Middle frontal gyrus (tissue), 1 donor: ENCODE measurements around the gene ABCB9.

Experiments
- DNase-seq: peaks from one replicate; pipeline ENCODE4 v3.0.0-alpha.2; 2015; ENCODE audit warnings: low spot score; ENCODE audit errors: extremely low spot score

Gene ABCB9

DNA sequence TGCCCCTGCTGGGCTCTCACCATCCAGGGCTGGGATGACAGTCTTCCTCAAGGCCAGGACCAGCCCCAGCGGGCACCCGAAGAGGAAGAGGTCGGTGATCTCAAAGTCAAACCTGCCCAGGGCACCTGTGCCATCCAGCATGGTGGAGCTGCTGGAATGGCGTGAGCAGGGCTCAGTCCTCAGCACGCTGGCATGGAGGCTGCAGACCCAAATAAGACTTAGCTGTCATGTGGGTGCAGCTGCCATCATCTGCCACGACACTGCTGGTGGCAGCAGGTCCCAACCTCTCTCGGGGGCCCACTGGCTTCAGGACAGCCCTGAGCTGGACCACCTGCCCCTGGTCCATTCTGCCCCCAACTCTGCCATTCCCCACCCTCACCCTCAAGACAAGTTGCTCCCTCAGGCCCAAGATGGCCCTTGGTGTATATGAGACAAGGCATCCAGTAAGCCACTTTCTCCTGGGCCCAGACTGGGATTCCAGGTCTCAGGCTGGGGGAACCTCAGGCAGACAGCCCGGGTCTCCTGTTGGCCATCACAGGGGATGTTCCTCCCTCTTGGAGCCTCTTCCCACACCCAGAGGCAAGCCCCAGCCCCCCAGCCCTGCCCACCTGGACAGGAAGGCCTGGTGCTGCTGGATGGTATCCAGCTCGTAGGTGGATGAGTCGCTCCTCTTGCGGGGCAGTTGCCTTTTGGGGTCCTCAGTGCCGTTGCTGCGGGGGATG is 28.7 kb upstream of the ABCB9 start:
- no peak for DNase-seq

DNA sequence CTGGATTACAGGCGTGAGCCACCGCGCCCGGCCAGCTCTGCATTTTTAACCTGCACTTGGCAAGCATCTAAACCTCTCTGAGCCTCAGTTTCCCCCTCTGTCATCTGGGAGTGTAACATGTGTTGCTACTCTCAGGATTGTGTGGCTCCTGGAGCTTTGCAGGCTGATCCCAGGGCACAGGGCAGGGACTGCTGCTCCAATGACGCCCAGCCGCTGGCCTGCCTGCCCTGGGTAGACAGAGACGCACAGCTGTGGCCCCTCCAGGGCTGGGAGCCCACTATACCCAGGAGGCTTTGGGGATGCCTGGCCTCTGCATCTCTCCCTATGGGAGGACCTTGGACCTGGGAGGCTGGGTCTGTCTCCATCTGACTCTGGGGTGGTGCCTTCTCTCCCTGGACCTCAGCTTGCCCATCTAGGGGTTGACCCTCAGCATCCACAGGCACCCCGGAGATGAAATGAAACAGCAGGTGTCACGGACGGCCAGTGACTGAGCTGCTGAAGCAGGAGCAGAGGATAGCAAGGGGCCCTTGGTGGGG is 27.9 kb upstream of the ABCB9 start:
- DNase-seq = no peak

DNA sequence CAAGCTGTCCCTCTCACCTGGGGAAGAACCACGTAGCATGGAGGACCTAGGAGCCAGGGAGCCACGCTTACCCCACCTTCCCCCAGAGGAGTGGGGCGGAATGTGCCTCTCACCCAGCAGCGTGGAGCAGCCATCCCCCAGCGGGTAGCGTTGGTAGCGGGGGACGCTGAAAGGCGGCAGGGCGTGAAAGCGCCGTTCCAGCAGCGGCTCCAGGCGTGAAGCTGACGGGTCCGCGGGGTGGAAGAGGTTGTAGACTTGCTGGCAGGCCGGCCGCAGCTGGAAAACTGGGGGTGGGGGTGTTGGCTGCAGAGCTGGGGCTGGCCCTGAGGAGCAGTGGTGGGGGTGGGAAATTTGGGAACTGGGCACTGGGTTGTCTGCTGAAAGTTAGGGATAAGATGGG is 26.1 kb upstream of the ABCB9 start:
- no peak for DNase-seq

DNA sequence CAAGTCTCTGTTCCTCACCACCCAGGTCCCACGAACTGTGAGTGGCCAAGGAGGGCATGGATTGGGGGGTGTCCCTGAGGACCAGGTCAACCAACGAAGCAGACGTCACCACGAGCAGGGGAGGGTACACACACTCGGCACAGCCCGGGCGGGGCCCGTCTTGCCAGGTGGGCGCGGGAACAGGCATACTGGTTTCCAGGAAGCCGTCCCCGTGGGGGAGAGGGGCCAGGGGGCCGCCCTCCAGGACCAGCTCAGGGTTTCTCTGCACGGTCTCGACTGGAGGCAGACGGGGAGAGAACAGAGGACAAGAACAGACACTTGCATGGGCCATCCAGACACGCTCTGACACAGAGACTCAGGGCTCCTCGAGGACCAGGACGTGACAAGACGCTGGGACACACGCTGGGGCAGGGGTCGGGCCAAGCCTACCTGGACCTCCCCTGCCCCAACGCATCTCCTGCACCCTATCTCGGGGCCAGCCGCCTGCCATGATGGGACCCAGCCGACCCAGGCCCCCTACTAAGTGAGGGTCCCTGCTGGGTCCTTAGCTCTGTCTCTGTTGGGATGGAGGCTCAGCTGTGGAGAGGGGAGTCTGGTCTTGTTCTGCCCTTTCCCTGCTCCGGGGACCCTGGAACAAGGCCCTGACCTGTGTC is 25.5 kb upstream of the ABCB9 start:
- DNase-seq = no peak

DNA sequence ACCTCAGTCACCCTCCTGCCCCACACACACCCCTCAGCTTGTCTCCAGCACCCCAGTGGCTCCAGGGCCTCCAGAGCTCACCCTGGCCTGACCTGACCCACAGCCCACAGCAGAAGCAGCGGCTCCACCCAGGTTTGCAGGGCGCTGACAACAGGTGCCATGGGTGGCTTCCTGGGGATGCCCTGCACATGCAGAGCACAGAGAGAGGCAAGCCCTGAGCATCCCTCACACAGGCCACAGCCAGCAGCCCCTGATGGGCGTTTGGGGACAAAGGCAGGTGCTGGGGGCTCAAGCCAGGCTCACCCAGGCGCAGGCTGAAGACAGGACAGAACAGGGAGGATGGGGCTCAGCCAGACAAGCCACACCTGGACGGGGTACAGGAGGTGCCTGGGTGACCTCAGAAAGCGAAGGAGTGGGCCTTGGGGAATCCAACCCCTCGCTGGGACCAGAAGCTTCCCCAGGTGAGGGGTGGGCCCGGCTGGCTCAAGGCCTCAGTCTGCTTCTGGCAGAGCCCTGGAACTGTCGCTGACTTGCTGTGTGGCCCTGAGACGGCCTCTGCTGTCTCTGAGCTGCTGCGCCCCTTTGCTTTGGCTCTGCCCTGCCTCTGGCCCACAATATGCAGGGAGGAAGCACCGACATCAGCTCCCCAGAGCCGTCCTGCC is 24.8 kb upstream of the ABCB9 start:
- DNase-seq = no peak

DNA sequence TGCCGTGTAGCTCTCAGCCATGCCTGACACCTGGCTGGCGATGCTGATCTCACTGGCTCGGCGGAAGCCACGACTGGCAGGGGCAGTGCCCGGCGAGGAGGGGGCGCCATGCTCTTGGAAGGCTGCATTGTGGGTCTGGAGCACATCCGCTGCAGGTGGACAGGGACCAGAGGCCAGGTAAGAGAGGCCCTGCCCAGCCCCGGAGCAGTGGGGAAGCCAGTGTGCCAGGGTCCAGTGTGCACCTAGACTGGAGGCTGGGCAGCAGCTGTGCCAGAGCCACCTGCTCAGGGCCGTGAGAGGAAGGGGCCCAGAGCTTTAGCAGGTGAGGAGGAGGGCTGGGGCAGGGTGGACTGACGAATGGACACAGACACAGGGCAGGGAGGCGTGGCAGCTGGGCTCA is 24.3 kb upstream of the ABCB9 start:
- no peak for DNase-seq

DNA sequence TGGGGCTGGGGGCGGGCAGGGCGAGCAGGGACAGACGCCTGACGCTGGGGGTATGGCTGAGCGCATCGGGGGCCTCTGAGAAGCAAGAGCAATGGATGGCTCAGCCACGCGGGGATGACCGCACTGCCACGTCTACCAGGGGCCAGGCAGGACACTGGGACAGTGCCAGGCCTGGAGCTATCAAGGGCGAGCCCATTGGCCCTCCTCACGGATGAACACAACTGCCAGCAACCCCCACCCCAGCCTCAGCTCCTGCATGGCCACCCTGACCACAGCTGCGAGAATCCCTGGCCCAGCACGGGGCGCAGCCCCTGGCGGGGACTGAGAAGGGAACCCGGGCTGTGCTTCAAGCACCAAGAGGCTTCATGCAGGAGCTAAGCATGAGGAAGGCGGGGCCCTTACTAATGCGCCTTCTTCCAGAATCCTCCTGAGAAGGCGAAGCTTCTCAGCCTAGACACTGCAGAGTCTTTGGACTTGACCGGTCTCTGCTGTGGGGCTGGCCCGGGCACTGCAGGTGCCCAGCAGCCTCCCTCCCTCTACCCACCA is 23.7 kb upstream of the ABCB9 start:
- DNase-seq = no peak

DNA sequence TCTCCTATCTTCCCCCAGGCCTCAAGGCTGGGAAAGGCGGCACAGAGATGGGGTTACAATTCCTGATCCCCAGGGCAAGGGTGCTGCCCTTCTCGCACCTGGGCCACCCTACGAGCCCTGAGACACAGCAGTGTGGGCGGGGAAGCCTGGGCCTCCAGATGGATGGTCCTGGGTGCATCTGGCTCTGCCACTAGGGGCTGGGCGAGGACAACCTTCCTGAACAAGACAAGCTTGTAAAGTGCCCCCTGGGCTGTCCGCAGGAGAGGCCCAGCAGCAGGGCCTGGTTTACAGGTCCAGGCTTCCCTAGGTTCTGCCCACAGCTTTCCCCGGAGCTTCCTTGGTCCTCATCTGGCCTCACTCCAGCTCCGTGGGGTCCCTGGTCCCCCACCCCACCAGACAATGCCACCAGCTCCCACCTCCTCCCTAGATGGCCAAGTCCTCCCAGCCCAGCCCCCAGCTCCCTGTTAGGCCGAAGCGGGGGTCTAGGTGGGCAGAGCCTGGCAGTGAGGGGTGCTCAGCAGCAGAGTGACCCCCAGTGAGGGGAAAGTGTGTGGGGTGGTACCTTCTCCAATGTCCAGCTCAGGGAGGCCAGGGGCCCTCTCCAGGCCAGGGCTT is 23.1 kb upstream of the ABCB9 start:
- no peak for DNase-seq

DNA sequence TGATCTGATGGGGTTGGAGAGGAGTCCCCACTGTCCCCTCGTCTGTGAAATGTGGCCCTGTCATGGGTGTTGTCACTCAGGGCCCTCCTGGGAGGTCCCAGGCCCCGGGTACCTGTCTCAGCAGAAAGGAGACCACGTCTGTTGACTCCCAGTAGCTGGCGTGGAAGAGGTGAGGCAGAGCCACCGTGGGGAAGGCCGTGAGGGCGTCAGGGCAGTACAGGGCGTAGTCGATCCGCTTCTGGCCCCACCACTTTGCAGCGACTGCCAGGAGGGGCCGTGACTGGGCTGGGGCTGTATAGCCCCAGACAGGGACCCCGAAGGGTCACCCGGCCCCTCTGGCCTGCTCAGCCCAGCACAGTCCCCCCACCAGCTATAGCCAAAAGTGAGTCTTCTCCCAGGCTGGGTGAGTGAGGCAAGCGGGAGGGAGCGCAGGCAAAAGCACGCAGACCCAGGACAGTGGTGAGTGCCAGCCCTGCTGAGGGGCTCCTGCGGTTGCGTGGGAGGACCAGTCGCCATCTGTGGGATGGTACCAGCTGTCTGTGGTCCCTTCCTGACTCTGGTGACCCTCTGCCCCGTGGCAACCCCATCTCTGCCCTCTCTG is 22.4 kb upstream of the ABCB9 start:
- DNase-seq = no peak

DNA sequence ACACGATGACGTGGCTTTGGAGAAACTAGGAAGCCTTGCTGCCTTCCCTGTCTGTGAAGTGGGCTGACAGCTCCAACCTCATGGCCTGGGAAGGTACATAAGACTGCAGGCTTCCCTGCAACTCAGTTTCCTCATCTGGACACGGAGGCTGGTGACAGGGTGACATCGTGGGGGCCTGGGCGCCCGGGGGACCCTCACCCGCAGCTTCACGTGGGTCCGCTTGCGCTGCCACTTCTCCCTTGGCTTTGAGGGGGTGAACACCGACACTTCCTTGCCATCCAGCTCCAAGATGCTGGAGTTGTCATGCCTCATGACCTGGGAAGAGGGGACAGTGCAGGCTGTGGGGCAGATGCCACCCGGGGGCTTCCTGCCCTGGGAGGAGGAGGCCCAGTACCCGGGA is 21.8 kb upstream of the ABCB9 start:
- DNase-seq = no peak

DNA sequence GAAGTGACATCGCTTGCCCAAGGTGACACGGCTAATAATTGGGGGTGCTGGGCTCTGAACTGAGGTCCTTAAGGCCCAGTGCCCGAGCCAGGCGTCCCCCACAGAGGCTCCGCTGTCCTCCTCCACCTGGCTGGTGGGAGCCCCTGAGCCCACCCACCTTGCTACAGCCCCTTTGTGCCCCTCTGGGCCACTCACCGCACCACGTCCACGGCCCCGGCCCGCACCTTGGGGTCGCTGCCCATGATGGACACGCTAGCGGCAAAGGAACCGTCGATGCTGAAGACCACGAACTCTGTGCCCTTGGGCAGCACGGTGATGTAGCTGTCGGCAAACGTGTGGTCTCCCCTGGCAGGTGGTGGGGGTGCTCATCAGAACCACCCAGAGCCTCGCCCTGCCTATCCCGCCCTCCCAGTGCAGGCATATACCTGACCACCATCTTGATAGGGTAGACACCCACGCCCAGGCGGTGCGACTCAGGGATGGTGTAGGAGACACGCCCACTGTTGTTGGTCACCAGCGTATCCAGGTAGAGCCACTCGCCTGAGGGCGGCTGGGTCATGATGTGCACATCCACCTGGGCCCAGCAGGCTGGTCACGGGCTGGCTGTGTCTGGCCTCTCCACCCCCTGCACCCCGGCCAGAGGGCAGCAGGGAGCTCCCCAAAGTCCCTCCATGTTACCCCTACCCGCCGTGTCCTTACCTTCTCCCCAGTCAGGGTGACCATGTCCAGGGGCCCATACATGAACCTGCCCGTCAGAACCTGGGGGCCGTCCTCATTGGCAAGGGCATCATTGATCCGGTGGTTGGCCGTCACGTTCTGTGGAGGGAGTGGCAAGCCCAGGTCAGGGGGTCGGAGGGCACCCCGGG is 21.1 kb upstream of the ABCB9 start:
- no peak for DNase-seq

DNA sequence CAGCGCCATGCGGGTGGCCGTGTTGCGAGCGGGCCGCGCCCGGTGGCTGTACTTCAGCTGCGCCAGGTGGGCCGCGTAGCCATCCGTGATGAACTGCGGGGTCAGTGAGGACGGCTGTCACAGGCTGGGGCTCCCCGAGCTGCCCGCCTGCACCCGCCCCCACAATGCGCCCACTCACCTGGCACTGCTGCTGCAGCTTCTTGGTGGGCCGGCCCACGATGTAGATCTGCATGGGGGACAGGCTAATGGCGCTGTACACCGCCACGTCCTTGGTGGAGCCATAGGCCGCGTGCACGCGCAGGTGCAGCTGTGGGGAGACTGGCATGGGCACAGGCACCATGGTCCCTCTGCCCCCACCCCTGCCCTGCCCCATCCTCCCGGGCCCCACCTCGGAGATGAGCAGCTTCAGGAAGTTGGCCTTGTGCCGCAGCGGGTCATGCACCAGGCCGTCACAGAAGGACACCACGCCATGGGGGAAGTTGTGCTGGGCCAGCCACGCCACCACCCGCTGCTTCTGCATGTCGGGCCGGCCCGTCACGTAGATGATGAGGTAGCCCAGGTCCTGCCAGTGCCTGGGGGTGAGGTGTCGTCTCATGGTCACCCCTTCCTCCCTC is 20.1 kb upstream of the ABCB9 start:
- DNase-seq = no peak

DNA sequence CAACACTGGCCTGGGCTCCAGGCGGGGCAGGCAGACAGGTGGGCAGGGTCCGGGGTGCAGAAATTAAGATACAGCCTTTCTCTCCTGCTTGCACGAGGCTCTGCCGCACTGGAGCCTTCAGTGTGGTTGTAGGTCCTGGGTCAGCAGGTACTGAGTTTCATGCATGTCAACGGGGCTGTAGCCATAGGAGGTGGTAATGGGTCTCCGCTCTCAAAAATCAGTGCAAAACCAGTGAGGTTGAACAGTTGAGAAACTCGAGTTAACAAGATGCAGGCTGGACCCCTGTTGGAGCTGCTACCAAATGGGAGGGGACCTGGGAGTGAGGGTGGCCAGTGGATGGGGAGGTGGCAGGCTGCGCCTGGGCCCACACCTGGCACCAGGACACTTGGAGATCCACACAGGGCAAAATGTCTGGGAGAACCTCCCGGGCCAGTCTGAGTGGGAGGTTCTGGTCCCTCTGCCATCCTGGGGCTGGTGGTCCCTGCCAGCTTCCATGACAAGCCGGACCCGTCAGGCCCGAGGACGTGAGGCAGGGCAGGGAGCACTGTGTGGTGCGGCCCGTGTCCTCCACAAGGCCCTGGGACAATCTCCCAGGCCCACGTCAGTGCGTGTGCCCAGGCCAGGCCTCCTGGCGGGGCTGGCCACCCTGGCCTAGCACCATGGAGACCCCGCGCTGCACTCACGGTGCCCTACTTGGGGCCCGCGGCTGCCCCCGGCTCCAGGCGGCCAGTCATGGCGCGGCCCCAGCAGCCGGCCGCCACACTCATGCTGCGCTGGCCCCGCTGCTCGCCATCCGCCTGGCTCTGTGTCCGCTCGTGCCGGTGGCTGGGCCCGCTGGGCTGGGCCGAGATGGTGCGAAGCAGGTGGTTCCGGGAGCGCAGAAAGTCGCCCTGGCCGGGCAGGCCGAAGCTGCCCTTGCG is 19.3 kb upstream of the ABCB9 start:
- DNase-seq = no peak

DNA sequence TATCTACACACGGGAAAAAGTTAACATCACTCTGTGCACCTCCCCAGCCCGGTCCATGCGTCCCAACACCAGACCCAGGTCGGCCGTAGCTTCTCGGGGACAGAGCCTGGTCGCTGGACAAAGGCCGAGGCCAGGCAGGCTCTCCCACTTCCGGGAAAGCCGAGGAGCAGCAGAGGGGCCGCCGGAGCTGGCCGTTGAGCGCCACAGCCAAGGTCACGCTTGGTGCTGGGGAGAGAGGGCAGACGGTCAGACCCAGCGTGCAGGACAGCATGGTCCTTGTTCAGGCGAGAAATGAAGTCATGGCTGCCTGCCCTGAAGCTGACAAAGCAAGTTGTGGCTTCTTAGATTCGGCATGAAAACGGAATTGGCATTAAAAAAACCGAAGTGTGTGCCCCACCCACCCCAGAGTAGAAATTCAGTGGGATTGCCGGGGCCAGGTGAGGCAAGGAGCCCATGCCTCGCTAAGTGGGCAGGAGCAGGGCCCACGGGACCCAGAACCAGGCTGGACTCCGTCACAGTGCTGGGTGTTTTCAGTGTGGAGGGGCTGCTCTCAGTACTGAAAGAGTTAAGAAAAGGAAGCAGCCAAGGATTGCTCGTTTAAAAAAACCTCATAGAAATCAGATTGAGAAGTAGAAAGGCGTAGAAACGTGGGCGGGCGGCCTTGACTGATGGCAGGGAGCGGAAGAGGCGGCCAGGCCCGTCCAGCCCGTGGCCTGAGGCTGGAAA is 18.5 kb upstream of the ABCB9 start:
- DNase-seq = no peak

DNA sequence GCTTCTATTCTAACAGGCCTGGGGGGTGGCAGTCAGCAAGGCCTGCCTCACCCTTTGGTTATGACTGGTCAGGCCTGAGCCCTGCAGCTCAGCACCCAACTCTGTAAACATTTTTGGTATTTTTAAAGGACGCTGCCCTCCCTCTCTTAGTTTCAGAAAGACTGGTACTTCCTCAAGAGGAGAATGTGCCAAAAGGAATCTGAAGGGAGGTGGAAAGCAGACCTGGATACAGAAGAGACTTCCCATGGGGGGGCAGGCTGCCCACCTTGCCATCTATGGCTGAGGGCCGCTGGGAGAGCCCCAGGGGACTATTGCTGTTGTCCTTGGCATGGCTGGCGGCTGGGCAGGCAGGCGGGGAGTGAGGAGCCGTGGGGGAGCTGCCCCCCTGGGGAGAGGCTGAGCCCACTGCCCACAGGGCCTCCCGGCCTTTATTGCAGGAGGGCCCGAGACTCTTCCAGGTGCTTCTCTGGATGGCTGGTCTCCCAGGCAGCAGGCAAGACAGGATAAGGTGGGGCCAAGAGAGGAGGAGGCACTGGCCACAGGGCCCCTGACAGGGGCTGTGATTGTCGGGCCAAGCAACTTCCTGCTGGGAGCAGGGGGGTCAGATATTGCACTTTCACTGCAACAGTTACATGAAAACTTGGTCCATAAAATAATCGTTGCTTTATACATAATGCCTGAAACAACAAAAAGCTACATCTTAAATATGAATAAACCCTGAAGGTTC is 17.7 kb upstream of the ABCB9 start:
- DNase-seq = no peak

DNA sequence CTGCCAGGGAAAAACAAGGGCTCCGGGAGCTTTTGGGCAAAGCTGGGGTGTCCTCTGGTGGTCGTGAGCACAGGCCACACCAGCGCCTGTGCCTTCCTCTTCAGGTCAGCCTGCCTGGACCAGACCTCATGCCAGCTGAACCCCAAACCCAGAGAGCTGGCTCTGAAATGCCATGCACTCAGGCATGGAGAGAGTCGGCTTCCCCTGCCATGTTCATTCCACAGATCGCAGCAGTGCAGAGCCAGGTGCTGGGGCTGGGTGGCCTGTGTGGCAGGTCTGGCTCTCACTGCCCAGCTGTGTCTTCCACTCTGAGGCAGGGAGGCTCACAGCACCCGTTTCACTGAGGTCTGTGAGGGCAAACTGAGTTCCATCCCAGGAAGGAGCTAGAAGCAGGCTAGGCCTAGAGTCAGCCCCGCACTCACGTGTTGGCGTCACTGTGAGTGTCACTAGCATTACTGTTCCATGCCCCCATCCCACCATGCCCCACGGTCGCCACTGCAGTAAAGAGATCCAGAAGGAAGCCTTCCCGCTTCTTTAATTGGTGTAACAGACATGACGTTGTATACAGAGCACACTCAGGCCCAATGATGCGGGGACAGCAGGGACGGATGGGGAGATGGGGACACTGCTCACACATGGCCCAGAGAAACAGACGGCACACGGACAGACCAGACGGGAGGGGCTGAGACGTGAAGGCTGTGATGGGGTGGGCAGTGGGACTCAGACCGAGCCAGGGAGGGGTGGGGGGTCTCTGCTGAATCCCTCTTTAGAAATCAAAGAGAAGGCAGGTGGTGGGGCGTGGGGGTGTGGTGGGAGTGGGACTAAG is 16.9 kb upstream of the ABCB9 start:
- no peak for DNase-seq

DNA sequence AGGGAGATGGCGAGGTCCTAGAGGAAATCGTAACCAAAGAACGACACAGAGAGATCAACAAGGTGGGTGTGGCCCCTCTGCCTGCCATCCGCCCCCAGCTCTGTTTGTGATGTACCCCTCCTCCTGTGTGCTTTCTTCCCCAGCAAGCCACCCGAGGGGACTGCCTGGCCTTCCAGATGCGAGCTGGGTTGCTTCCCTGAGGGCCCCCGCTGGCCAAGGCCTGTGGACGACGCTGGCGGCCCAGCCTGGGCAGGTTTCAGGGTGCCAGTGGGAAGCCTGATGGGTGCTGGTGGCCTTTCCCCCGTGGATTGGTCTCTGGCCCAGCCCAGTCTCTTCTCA is 16.2 kb upstream of the ABCB9 start:
- DNase-seq = no peak
